Upper lobe of left lung (tissue), 6 donors: ENCODE results near the gene ACSL5. TPM values are rescaled to one million over a fixed set of nuclear protein-coding genes. Genes with fewer than 3 reads are reported as not detected.

ENCODE experiments used
- ATAC-seq, 2 donors: fragments of 200-7000 bp; cut with Tn5 transposase; one replicate each; pipeline ENCODE4 v1.9.1; 2022; ENCODE audit warnings: mild to moderate bottlenecking in 2 of 2, moderate library complexity in 2 of 2; ENCODE audit not compliant: low FRiP score in 2 of 2
- DNase-seq, 2 donors: peaks; one replicate each; pipeline ENCODE4 v3.0.0-alpha.2; 2019 to 2020
- H3K27ac ChIP-seq, 4 donors: fragments of 200-600 bp; sonication (generic); one replicate each; pipeline ENCODE4 v1.5.1; 2016 to 2019
- H3K27me3 ChIP-seq, 4 donors: fragments of 200-600 bp; sonication (generic); one replicate each; pipeline ENCODE4 v1.5.1; 2017 to 2019
- H3K36me3 ChIP-seq, 4 donors: fragments of 200-600 bp; sonication (generic); one replicate each; pipeline ENCODE4 v1.5.1; 2016 to 2019
- H3K4me1 ChIP-seq, 4 donors: fragments of 200-600 bp; sonication (generic); one replicate each; pipeline ENCODE4 v1.5.1; 2018 to 2019
- H3K4me3 ChIP-seq, 4 donors: fragments of 200-600 bp; sonication (generic); one replicate each; pipeline ENCODE4 v1.5.1; 2017 to 2019; ENCODE audit warnings: mild to moderate bottlenecking in 2 of 4, moderate library complexity in 1 of 4
- H3K9me3 ChIP-seq, 4 donors: fragments of 200-600 bp; sonication (generic); one replicate each; pipeline ENCODE4 v1.5.1; 2018 to 2019
- CTCF ChIP-seq, 6 experiments: fragments of 450-650 bp in 4 of 6; fragments of 200-600 bp in 2 of 6; sonication (generic) in 2 of 6; IDR thresholded peaks; one replicate each; pipeline ENCODE4 v1.5.1; 2016 to 2019; ENCODE audit warnings: antibody characterized with exemption in 6 of 6
- EP300 ChIP-seq, 4 donors: sonication (generic); formaldehyde crosslinking; IDR thresholded peaks; one replicate each; pipeline ENCODE4 v1.5.1; 2017; ENCODE audit warnings: antibody characterized with exemption in 4 of 4, control low read depth in 2 of 4
- POLR2A ChIP-seq, 4 donors: fragments of 450-650 bp; IDR thresholded peaks; one replicate each; pipeline ENCODE4 v1.5.1; 2016 to 2017; ENCODE audit warnings: antibody characterized with exemption in 4 of 4, mild to moderate bottlenecking in 2 of 4
- POLR2AphosphoS5 ChIP-seq, 2 donors: sonication (generic); formaldehyde crosslinking; IDR thresholded peaks; one replicate each; pipeline ENCODE4 v1.5.1; 2017; ENCODE audit warnings: antibody characterized with exemption in 2 of 2
- WGBS, 2 donors: methylation state at CpG; one replicate each; pipeline ENCODE4 v1.1.5; 2017 to 2018; 5-methylcytosine and 5-hydroxymethylcytosine counted together
- total RNA-seq, 6 donors: library from RNA; depleted of rRNA in 4 of 6; stranded (reverse); fragments of >200 nt in 4 of 6; gene quantifications; one replicate each; pipeline versions ENCODE4 v1.1.0 to v1.2.1, GENCODE V29; 2016 to 2021
- donor health status: DM: no; HTN: no; CAD: no; lungs with moderate emphysema.
- donor health status: DM: no; HTN: yes; CAD: no; lungs with severe emphysema.

Gene ACSL5
- total RNA-seq, 6 donors from 2014 or later = 33.2 to 73.0 (median 62.0) TPM

- Histone ChIP-seq H3K9me3 (no peaks in the 10 kb centered on the region), H3K36me3 (peaks cover 7 to 98% (median 59%) of the 10 kb centered on the region in 4 donors), H3K27ac (no peak overlapping the region), H3K4me1 (no peaks in the 10 kb centered on the region), H3K4me3 (no peak overlapping the region), H3K27me3 (no peaks in the 10 kb centered on the region)
- no peak for TF ChIP-seq EP300 (IDR thresholded peaks at IDR 0.05)
- TF ChIP-seq POLR2A (IDR thresholded peaks at IDR 0.05) = no peak
- TF ChIP-seq CTCF (IDR thresholded peaks at IDR 0.05) = no peak
- TF ChIP-seq POLR2AphosphoS5 (IDR thresholded peaks at IDR 0.05) = no peak
- ATAC-seq (no peak), DNase-seq (no peak)
- WGBS, 2 donors = 65 to 69% methylated on average over 3 of the region's 3 CpGs
Observed at GRCh38 chr10:112429147-112429546, 55.2 kb downstream of the ACSL5 start.

GRCh38 chr10:112429654-112430230, 55.8 kb downstream of the ACSL5 start:
- Histone ChIP-seq H3K27me3 (no peaks in the 10 kb centered on the region), H3K9me3 (no peaks in the 10 kb centered on the region), H3K27ac (no peak overlapping the region), H3K4me1 (no peaks in the 10 kb centered on the region), H3K36me3 (peaks cover 7 to 98% (median 57%) of the 10 kb centered on the region in 4 donors), H3K4me3 (no peak overlapping the region)
- DNase-seq (peak in 1 of 2 donors; percentile 45), ATAC-seq (peak in 1 of 2 donors; percentile 30)
- 81 to 84% methylated on average over 13 to 14 of the region's 15 CpGs for WGBS, 2 donors
- no peak for TF ChIP-seq POLR2AphosphoS5 (IDR thresholded peaks at IDR 0.05)
- no peak for TF ChIP-seq EP300 (IDR thresholded peaks at IDR 0.05)
- no peak for TF ChIP-seq CTCF (IDR thresholded peaks at IDR 0.05)
- no peak for TF ChIP-seq POLR2A (IDR thresholded peaks at IDR 0.05)

- ATAC-seq = no peak
- Histone ChIP-seq H3K9me3 (no peaks in the 10 kb centered on the region), H3K27ac (no peak overlapping the region), H3K4me3 (no peak overlapping the region), H3K36me3 (peaks cover 12 to 94% (median 57%) of the 10 kb centered on the region in 4 donors), H3K27me3 (no peaks in the 10 kb centered on the region), H3K4me1 (no peaks in the 10 kb centered on the region)
- 94 to 98% methylated on average over 2 of the region's 2 CpGs for WGBS, 2 donors
- no peak for DNase-seq
- TF ChIP-seq POLR2AphosphoS5 (IDR thresholded peaks at IDR 0.05) (no peak), POLR2A (IDR thresholded peaks at IDR 0.05) (no peak), EP300 (IDR thresholded peaks at IDR 0.05) (no peak), CTCF (IDR thresholded peaks at IDR 0.05) (no peak)
Observed at GRCh38 chr10:112433136-112433535, 59.2 kb downstream of the ACSL5 start.

- Histone ChIP-seq H3K36me3 (peaks cover 12 to 94% (median 57%) of the 10 kb centered on the region in 4 donors), H3K4me1 (no peaks in the 10 kb centered on the region), H3K27me3 (no peaks in the 10 kb centered on the region), H3K27ac (no peak overlapping the region), H3K4me3 (no peak overlapping the region), H3K9me3 (no peaks in the 10 kb centered on the region)
- WGBS, 2 donors = 88% methylated on average over 2 of the region's 2 CpGs
- ATAC-seq = no peak
- no peak for DNase-seq
- TF ChIP-seq EP300 (IDR thresholded peaks at IDR 0.05) = no peak
- peak in 5 of 6 experiments; percentile 9 to 52 (median 45) for TF ChIP-seq CTCF (IDR thresholded peaks at IDR 0.05)
Observed at GRCh38 chr10:112434988-112435619, 61.2 kb downstream of the ACSL5 start.

GRCh38 chr10:112438356-112438755, 64.4 kb downstream of the ACSL5 start:
- H3K27me3 ChIP-seq = no peaks in the 10 kb centered on the region
- no peaks in the 10 kb centered on the region for H3K9me3 ChIP-seq
- ATAC-seq = no peak
- no peaks in the 10 kb centered on the region for H3K4me1 ChIP-seq
- no peak overlapping the region for H3K27ac ChIP-seq
- WGBS, 2 donors = 96% methylated on average over 4 of the region's 4 CpGs
- TF ChIP-seq POLR2A (IDR thresholded peaks at IDR 0.05) (no peak), POLR2AphosphoS5 (IDR thresholded peaks at IDR 0.05) (no peak), CTCF (IDR thresholded peaks at IDR 0.05) (no peak), EP300 (IDR thresholded peaks at IDR 0.05) (no peak)
- DNase-seq = no peak
- peaks cover 5 to 89% (median 56%) of the 10 kb centered on the region in 4 donors for H3K36me3 ChIP-seq
- no peak overlapping the region for H3K4me3 ChIP-seq
